ENCODE measurements around the gene STARD13.

GRCh38 chr13:33224191-33224590 is 61.4 kb downstream of the STARD13 start:
- TF ChIP-seq CTCF (IDR thresholded peaks at IDR 0.05): no peak
- no peak for TF ChIP-seq POLR2A (IDR thresholded peaks at IDR 0.05)

All from right lobe of liver (tissue), 4 donors.